T1000 (cell line): ENCODE measurements around the gene SIPA1L2.

Experiments used
- DNase-seq: peaks from one replicate; lab custom pipeline; 2025; ENCODE audit warnings: mixed read lengths; lab: John Stamatoyannopoulos, UW

Gene SIPA1L2

GRCh38 chr1:232630047-232630893 lies at the start of gene SIPA1L2:
TSS of gene SIPA1L2 (minus strand) at chr1:232630133. CDS start at chr1:232515339, 114,794 bp downstream.
- peak; percentile 84 for DNase-seq

DNA sequence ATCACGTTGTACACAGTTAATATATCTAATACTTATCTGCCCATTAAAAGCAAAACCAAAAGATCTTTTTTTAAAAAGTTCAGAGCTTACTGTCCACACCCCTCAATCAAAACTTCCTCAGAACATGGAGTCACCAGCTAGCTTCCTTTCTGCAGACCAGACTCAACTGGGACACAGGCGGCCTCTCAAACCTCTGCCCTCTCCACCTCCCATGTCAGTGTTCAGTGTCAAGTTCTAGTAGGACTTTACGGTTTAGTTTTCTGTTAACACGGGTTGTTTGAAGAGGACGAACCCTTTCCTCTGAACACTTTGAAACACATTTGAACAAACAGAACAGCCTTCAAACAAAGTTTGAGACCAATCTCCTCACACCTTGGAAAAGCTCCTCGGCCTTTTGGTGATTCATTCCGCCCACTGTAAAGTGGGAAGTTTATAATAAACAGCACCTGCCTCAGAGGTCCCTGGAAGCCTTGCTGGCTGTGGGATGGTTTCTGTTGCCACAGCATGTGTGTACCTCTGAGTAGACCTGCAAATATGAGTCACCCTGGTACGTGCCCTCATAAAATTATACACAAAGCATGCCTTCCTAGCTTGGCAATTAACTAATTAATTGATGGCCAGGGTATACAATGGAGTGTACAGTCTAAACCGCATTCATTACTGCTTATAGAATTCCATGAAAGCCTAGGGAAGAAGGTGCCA lies 48.4 kb upstream of the SIPA1L2 start:
- no peak for DNase-seq

DNA sequence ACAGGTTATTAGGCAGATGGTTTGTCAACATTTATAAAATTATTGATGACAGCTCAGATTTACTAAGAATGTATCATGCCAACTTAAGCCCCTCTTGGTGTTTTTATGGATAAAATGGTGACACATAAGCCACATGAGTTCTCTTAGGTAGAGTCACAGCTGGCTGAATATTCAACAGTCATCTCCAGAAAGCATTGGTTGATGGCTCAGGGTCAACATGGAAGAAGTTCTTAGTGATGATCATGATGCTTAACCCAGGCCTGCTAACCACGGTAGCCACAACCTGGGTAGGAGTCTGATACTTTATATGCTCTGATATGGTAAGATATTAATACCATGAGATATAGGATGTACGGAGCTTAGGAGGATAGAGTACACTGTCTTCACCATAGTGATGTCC lies 46.4 kb upstream of the SIPA1L2 start:
- no peak for DNase-seq

DNA sequence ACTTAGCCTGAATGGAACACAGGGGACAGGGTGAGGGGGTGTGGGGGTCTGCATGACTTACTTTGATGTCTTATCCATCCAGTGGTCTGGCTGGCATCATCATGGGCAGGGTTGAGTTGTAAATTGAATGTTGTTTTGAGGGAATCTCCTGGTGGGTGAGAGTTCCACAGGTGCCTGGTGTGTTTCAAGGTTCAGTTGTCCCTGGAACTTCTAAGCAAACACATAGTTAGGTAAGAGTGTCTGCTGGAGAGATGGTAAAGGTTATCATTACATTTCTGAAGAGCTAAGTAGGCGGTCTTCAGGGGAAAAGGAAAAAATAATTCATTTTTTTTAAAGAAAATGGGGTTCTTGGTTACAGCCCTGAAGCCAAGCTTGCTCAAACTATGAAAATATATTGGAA lies 46.0 kb upstream of the SIPA1L2 start:
- DNase-seq = no peak

DNA sequence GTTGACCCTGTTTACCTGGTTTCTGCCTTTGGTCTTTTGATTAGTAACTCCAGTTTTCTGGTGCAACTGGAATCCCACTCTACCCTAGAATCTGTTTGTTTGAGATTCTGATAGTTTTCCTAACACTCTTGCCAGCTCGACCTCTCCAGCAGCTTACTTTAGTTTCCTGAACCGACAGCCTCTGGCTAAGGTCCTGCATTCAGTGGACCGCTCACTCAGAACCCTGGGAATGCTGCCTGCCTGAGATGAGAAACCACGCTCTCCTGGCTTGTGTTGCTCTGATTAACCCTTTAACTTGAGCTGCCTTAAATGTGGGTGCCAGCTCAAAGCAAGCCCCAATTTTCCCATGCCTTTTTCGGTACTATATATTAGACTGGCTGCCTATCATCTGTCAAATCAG lies 45.3 kb upstream of the SIPA1L2 start:
- DNase-seq = no peak

DNA sequence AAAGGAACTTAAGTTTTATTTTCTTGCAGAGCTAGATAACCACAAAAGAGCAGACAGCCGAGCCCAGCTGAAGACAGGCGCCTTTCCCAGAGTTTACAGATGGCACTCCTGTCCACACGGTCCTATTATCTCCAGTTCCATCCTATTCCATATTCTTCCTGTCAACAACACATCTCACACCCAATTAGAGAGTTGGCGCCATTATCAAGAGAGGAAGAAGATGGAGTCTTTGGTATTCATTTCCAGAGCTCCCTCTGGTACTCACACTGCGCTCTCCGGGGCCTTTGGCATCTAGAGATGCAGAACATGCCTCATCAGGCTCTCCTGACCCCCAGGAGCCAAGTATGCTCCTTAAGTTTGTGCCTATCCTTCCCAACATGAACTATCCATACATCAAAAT lies 43.3 kb upstream of the SIPA1L2 start:
- DNase-seq = no peak

GRCh38 chr1:232669981-232670747 lies 40.2 kb upstream of the SIPA1L2 start:
- no peak for DNase-seq

DNA sequence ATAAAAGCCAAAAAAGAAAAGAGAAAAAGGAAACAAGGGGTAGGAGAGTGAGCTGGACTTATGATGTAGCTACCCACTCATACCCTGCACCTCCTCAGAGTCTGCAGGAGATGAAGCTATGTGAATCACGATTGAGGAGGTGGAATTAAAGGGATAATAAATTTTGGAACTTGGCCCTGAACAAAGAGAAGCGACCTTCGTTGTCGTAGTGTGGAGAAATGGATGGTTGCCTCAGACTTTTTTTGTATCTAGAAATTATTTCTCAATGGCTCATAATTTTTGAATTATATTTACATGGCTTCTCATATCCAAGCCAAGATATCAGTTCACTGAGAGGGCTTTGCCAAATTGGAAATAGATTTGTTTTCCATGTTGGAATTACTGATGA lies 37.8 kb upstream of the SIPA1L2 start:
- DNase-seq = no peak

GRCh38 chr1:232667094-232667777 lies 37.3 kb upstream of the SIPA1L2 start:
- no peak for DNase-seq

DNA sequence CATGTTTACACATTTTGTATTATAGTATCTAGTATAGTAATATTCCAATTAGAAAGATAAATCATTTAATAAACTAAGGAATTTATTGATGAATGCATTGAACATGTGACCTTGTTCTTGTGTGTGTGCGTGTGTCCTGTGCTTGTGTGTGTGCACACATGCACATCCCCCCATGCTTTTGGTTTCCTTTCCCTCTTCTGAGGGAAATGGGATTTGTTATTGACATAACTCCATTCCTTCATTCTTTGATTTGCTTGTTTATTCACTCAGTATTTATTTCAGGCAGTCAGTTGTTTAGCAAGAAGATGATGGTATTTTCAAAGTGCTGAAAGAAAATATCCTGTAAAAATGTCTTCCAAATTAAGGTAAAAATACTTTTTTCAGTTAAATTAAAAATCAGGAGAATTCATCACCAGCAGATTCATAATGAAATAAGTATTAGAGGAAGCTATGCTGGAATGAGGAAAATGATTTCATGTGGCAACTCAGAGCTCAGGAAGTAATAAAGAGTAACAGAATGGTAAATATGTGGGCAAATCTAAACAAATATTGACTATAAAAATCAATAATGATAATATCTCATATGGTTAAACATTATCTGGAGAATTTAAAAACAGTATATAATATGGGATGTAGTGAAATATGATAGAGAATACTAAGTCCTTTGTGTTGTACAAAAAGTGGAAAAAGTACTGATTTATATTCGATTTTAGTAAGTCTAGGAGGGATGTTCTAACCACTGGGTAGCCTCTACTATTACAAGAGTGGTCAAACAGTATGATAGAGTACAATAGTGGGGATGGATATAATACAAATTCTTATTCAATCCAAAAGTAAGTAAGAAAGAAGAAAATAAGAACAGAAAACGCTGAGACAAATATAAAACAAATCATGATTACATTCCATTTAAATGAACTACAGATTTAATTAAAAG lies 35.2 kb upstream of the SIPA1L2 start:
- no peak for DNase-seq

DNA sequence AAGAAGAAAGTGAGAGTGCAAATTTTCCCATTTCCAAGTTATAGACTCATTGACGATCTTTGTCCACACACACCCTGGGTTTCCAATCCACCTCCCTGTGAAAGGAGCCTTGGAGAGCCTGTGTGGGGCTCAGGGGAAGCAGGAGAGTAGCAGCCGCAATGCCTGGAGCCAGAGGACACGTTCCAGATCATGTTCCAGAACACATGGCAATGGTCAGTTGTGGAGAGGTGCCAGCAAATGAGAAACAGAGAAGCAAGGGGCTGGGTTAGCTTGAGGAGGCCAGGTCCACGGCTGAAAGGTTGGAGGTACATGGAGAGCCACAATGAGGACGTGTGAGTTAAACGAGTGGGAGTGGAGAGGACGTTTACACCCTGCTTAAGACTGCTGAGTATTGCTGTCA lies 33.0 kb upstream of the SIPA1L2 start:
- DNase-seq = no peak

DNA sequence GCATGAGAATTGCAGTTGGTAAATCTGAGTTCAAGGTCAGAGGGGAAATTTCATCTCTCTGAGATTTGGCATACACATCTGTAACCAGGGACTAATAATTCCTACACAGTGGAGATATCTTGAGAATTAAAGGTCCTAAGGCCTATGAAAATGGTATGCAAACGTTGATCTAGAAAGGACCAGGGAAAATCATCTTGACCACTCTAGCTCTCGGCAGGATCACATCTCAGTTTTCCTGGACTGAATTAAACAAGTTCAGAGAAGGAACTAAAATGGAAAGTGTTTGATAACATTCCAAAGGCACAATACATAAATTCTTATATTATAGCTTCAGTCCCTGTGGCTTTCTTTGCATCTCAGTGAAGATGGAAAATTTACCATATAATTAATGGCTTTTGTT lies 28.5 kb upstream of the SIPA1L2 start:
- DNase-seq = no peak

DNA sequence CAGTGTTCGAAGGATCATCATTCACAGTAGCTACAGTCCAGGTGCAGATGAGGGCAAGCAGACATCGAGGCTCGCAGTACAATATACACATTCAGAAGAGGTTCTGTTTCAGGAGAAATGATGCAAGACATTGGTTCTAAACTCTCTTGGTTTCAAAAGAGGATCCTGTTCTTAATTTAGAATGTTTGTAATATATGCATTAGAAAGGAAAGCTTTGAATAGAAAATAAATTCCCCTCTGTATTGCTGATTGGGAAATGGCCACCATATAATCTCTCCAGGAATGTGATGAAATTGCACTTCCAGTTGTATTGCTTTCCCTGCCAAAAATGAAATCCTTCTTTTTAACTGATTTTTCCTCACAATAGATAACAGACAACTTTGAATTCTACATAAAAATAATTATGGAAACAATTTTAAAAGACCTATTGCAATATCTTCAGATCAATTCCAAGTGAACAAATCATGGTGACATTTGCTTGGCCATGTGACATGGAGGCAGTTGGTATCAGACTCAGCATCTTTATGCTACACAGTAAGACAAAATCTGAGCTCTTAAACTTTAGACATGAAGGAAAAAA lies 27.6 kb upstream of the SIPA1L2 start:
- DNase-seq = no peak

DNA sequence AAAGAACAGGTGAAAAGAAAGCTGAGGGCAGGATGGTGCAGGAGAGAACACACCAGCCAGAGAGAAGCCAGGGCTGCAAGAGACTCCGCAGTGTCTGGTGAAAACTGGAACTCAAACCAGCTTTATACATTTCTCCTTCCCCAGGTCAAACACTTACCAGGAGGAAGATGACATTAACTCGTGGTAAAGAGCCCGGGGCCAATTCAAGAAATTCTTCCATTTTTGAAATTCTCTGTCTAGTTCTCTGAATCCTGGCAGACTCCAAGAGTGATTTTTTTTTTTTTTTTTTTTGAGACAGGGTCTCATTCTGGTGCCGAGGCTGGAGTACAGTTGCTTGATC lies 25.8 kb upstream of the SIPA1L2 start:
- DNase-seq = no peak

- DNase-seq = no peak
These were observed 25.3 kb upstream of the SIPA1L2 start for GRCh38 chr1:232655028-232655745.

DNA sequence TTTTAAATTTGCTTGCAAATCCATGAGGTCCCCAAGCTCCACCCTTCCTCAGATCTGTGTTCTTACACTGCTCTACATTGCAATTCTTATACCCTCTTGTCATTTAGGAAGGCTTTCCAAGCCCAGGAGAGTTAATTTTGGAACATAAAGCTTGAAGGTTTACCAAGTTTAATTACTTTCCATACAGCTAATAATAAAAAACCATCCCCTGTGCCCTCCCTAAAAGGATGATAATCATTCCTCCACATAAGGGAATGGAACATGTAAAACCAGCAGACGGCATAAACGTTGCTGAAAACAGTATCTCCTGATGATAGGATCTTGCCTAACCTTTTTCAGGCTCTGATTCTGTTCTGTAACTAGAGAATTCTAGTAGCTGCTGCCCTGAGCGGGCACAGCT lies 23.9 kb upstream of the SIPA1L2 start:
- no peak for DNase-seq

DNA sequence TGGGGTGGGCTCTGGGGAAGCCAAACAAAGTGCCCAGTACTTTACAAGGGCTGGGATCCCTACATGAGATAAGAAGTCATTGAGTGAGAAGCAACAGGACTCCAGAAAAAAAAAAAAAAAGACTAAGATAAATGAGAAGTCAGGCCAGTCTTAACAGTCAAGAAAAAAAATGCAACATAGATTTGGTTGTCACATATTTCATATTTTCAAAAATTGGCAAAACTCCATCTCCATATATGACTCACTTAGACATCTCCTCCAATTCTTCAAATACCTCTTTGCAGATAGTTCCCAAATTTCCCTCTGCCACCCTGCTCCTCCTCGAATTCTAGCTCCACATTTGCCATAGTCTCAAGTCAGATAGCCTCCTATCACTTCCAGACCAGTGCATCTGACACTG lies 20.9 kb upstream of the SIPA1L2 start:
- no peak for DNase-seq

- no peak for DNase-seq
These were observed 20.5 kb upstream of the SIPA1L2 start for GRCh38 chr1:232650418-232650817.

DNA sequence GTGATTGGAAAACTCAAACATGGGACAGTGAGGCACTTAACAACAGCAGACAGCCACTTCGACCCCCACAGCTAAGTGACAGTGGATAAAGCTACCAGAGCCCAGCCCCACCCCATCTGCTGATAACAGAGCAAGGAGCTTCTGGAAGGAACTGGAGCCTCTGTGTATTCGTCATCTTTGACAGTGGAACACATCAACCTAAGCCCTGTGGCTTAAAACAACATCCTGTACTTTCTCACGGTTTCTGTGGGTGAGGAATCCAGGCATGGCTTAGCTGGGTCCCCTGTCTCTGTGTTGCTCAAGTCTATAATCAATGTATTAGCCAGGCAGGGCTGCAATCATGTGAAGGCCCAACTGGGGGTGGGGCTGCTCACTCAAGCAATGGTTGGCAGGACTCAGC lies 18.4 kb upstream of the SIPA1L2 start:
- DNase-seq = no peak

DNA sequence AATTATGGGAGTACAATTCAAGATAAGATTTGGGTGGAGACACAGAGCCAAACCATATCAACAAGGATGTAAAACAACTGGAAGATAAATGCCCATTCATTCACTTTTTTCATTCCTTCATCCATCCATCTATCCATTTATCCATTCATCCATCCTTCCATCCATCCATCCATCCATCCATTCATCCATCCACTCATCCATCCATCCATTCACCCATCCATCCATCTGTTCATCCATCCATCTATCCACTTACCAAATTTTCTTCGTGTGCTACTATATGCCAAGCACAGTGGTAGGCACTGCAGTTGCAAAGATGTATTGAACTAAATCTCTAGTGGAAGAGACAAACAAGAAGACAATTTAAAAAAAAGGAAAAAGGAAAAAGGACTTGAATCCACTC lies 14.3 kb upstream of the SIPA1L2 start:
- DNase-seq = no peak
